GM12878 (cell line): ENCODE results near the gene MORC1. TPM values are rescaled to one million over a fixed set of nuclear protein-coding genes. Genes with fewer than 3 reads are reported as not detected.

ENCODE experiments used
- ATAC-seq: fragments of 200-7000 bp; cut with Tn5 transposase; 3 replicates; pipeline ENCODE4 v1.9.1; 2020; ENCODE audit warnings: mild to moderate bottlenecking, moderate library complexity
- BruUV-seq: library from RNA; stranded (reverse); fragments of 400-500 nt; replicated peaks from 2 replicates; lab custom pipeline; 2021; lab: Mats Ljungman, UMichigan
- CTCF ChIA-PET: fragments of 300-600 bp; sonication (Branson Sonifier 250); formaldehyde crosslinking; extraction: SDS; loops from one replicate; lab custom pipeline; 2021; ENCODE audit warnings: inconsistent platforms; lab: Yijun Ruan, JAX
- POLR2A ChIA-PET: fragments of 350-600 bp; formaldehyde crosslinking; extraction: SDS; loops from one replicate; lab custom pipeline; 2021; ENCODE audit warnings: inconsistent platforms; lab: Charles Lee
- RAD21 ChIA-PET: fragments of 300-600 bp; sonication (Branson Sonifier 250); formaldehyde crosslinking; loops from one replicate; lab custom pipeline; 2023; ENCODE audit warnings: antibody characterized with exemption; ENCODE audit not compliant: unreplicated experiment; lab: Charles Lee
- SMC1A ChIA-PET: fragments of 300-600 bp; sonication (Branson Sonifier 250); formaldehyde crosslinking; loops from one replicate; lab custom pipeline; 2023; ENCODE audit not compliant: unreplicated experiment, uncharacterized antibody; lab: Charles Lee
- DNase-seq: peaks from one replicate; pipeline ENCODE4 v3.0.0-alpha.2; 2011; ENCODE audit warnings: low read depth, low spot score
- FAIRE-seq: peaks from 3 replicates; lab custom pipeline; 2011; peaks lifted over from hg19 to GRCh38; lab: Jason Lieb, UNC
- H2AFZ ChIP-seq: 2 replicates; pipeline ENCODE4 v1.6.0; 2011; ENCODE audit warnings: low read depth, low read length, control low read depth; ENCODE audit not compliant: control insufficient read depth
- H3K27ac ChIP-seq: 2 replicates; pipeline ENCODE4 v1.5.1; 2011; ENCODE audit warnings: control low read depth; ENCODE audit not compliant: control insufficient read depth, insufficient read depth
- H3K27me3 ChIP-seq, 2 experiments: replicated peaks in 1 of 2; 2 replicates each; pipeline versions ENCODE4 v1.6.0 to v1.6.1; 2011; ENCODE audit warnings: low read length in 1 of 2; ENCODE audit not compliant: control insufficient read depth in 2 of 2, insufficient read depth in 2 of 2
- H3K36me3 ChIP-seq, 2 experiments: 2 replicates each; pipeline ENCODE4 v1.5.1; 2011; ENCODE audit warnings: low read length in 1 of 2; ENCODE audit not compliant: control insufficient read depth in 2 of 2, insufficient read depth in 2 of 2
- H3K4me1 ChIP-seq: 2 replicates; pipeline ENCODE4 v1.6.1; 2011; ENCODE audit warnings: mild to moderate bottlenecking, low read length, moderate library complexity, mixed read lengths; ENCODE audit not compliant: control insufficient read depth, insufficient read depth
- H3K4me2 ChIP-seq: 2 replicates; pipeline ENCODE4 v1.6.0; 2011; ENCODE audit warnings: control low read depth; ENCODE audit not compliant: control insufficient read depth, insufficient read depth
- H3K4me3 ChIP-seq: fragments of 200-600 bp; sonication (generic); 2 replicates; pipeline ENCODE4 v1.5.1; 2016
- H3K79me2 ChIP-seq: 2 replicates; pipeline ENCODE4 v1.6.0; 2011; ENCODE audit warnings: low read length; ENCODE audit not compliant: control insufficient read depth, insufficient read depth
- H3K9ac ChIP-seq: 2 replicates; pipeline ENCODE4 v1.8.0; 2011; ENCODE audit warnings: low read length, control low read depth, mixed read lengths; ENCODE audit not compliant: control insufficient read depth, insufficient read depth
- H3K9me3 ChIP-seq: replicated peaks from 3 replicates; pipeline ENCODE4 v1.5.1; 2011; ENCODE audit warnings: mild to moderate bottlenecking, low read length; ENCODE audit not compliant: control insufficient read depth, insufficient read depth
- H4K20me1 ChIP-seq: 2 replicates; pipeline ENCODE4 v1.6.0; 2011; ENCODE audit not compliant: control insufficient read depth, insufficient read depth
- CHD4 ChIP-seq: fragments of 200-600 bp; sonication (generic); IDR thresholded peaks from 2 replicates; pipeline ENCODE4 v1.6.1; 2016; ENCODE audit warnings: mild to moderate bottlenecking
- CREB1 ChIP-seq: IDR thresholded peaks from 2 replicates; pipeline ENCODE4 v1.6.1; 2012; ENCODE audit warnings: low read depth, mild to moderate bottlenecking, inconsistent platforms
- EP300 ChIP-seq, 2 experiments: fragments of 150-350 bp in 1 of 2; IDR thresholded peaks; 2 replicates each; pipeline ENCODE4 v1.6.1; 2011 to 2012; ENCODE audit warnings: low read depth in 2 of 2, low read length in 2 of 2, borderline replicate concordance in 1 of 2, improper control_type of control experiment in 1 of 2, inconsistent platforms in 1 of 2; ENCODE audit not compliant: control insufficient read depth in 1 of 2
- HCFC1 ChIP-seq: fragments of 150-350 bp; IDR thresholded peaks from 2 replicates; pipeline ENCODE4 v1.6.1; 2014; ENCODE audit warnings: low read length
- TCF7 ChIP-seq: IDR thresholded peaks from 2 replicates; pipeline ENCODE4 v1.6.1; 2014; ENCODE audit warnings: antibody characterized with exemption, borderline replicate concordance
- WGBS: methylation state at CpG from one replicate; pipeline ENCODE4 v1.1.6; 2016; ENCODE audit warnings: low lambda C conversion rate; ENCODE audit not compliant: insufficient replicate concordance, insufficient coverage; ENCODE audit errors: missing lambda C conversion rate; 5-methylcytosine and 5-hydroxymethylcytosine counted together
- in situ Hi-C: fragments of 300-500 bp; cut with MboI; formaldehyde crosslinking; loops from 9 replicates; pipeline ENCODE4 v1.14.3; 2018; ENCODE audit warnings: mixed read lengths
- intact Hi-C: fragments of 100-400 bp; cut with micrococcal nuclease; formaldehyde crosslinking; loops from one replicate; pipeline ENCODE4 v1.14.2; 2022; ENCODE audit not compliant: unreplicated experiment
- polyA plus RNA-seq, 11 experiments: library from polyadenylated mRNA; depleted of rRNA in 4 of 11; unstranded in 6 of 11; stranded (reverse) in 5 of 11; fragments of >200 nt; fragmentation: Nextera tagmentation in 4 of 11; fragmentation: Illumina TruSeq in 1 of 11; extraction: Ambion mirVana in 4 of 11; extraction: Trizol in 1 of 11; gene quantifications; 1 replicate in 1 of 11; 2 replicates in 10 of 11; pipeline versions ENCODE4 v1.2.1 to v1.2.3, GENCODE V29; 2011 to 2016; ENCODE audit warnings: inconsistent platforms in 2 of 11, missing spikeins in 2 of 11, low read depth in 1 of 11
- total RNA-seq, 4 experiments: library from RNA; depleted of rRNA in 3 of 4; stranded (reverse); fragments of >200 nt in 3 of 4; fragmentation: Illumina TruSeq in 1 of 4; extraction: Trizol in 1 of 4; gene quantifications; 2 replicates each; pipeline versions ENCODE4 v1.2.1 to v1.2.3, GENCODE V29; 2013 to 2021
- TF ChIP-seq, protein P1 (sequence below): IDR thresholded peaks from 2 replicates; pipeline ENCODE4 v1.6.1; 2011; ENCODE audit warnings: borderline replicate concordance, low read depth, mild to moderate bottlenecking, moderate library complexity, low read length; ENCODE audit not compliant: insufficient read depth, poor library complexity, severe bottlenecking
- TF ChIP-seq, protein P2 (sequence below): fragments of 450-650 bp; IDR thresholded peaks from 2 replicates; pipeline ENCODE4 v1.6.1; 2016; ENCODE audit warnings: mild to moderate bottlenecking
- TF ChIP-seq, protein P3 (sequence below): fragments of 450-650 bp; IDR thresholded peaks from 2 replicates; pipeline ENCODE4 v1.6.1; 2017; ENCODE audit warnings: mild to moderate bottlenecking
- TF ChIP-seq, protein P4 (sequence below): fragments of 450-650 bp; IDR thresholded peaks from 2 replicates; pipeline ENCODE4 v1.6.1; 2017; ENCODE audit warnings: mild to moderate bottlenecking, low read depth, inconsistent platforms; ENCODE audit not compliant: poor library complexity, severe bottlenecking
- TF ChIP-seq, protein P5 (sequence below): fragments of 450-650 bp; IDR thresholded peaks from 2 replicates; pipeline ENCODE4 v1.6.1; 2017; ENCODE audit warnings: mild to moderate bottlenecking, moderate library complexity

MORC1 gene
- total and polyA plus RNA-seq, 10 of the 15 experiments (the other 5 are each of a cell fraction or from before 2014, with no cell fraction given) = 0.18 TPM; not detected in 9

DNA sequence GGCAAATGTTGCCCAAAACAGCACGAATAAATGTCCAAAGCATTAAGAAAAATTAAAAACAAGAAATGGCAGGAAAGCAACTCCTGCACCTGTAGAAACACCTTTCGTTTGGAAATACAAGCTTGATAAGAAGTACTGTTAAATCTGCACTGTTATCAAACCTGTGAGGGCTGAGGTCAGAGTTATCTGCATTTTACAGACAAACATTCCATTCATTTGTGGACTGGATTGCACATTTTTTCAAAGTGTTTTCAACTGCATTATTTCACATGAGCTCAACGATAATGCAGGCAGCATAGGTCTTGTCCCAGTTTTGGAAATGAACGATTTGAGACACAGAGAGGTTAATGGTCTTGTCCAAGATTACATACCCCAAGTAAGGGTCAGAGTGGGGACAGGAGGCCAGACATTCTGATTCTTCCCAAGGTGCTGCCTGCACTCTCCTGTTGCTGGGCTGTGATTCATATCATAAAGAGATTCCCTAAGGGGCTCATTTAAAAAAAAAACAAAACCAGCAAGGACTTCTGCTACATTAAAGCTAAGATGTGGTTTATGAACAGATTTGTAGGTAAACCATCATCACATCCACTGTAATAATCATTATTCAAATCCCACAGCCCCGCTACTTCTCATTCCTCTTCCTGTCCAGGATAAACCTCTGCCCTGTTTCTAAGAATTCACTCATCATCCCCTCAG lies 177.2 kb downstream of the MORC1 start:
- H3K4me3 ChIP-seq = no peak overlapping the region
- H3K4me2 ChIP-seq = no peak overlapping the region
- ATAC-seq (no peak), DNase-seq (no peak), FAIRE-seq (no peak)
- no TSS peak for BruUV-seq
- H3K9ac ChIP-seq = no peak overlapping the region
- H3K36me3 ChIP-seq = no peaks in the 10 kb centered on the region
- no peaks in the 10 kb centered on the region for H3K9me3 ChIP-seq
- ChIA-PET POLR2A (no interaction called here), CTCF (interaction anchor here (0.8 kb wide), 1 partner anchor 9 kb away, joined by 3 read pairs; no protein-coding TSS in a partner anchor), SMC1A (no interaction called here), RAD21 (no interaction called here)
- H3K27ac ChIP-seq = no peak overlapping the region
- H2AFZ ChIP-seq = no peak overlapping the region
- WGBS = 7% methylated on average over 5 of the region's 5 CpGs
- H3K4me1 ChIP-seq = no peaks in the 10 kb centered on the region
- in situ Hi-C loops (no loop called here), intact Hi-C loops (no loop called here)
- no peaks in the 10 kb centered on the region for H4K20me1 ChIP-seq
- H3K27me3 ChIP-seq = no peaks in the 10 kb centered on the region; a peak in 1 of 4 replicates
- H3K79me2 ChIP-seq = no peaks in the 10 kb centered on the region
- TF ChIP-seq TCF7 (no peak), HCFC1 (no peak), EP300 (IDR thresholded peaks at IDR 0.05; ENCODE audit: borderline replicate concordance in 1 of 2, control insufficient read depth in 1 of 2, low read depth in 2 of 2, low read length in 2 of 2) (no peak), CHD4 (no peak), CREB1 (no peak)
- TF ChIP-seq, protein P1, sequence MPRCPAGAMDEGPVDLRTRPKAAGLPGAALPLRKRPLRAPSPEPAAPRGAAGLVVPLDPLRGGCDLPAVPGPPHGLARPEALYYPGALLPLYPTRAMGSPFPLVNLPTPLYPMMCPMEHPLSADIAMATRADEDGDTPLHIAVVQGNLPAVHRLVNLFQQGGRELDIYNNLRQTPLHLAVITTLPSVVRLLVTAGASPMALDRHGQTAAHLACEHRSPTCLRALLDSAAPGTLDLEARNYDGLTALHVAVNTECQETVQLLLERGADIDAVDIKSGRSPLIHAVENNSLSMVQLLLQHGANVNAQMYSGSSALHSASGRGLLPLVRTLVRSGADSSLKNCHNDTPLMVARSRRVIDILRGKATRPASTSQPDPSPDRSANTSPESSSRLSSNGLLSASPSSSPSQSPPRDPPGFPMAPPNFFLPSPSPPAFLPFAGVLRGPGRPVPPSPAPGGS = no peak
- TF ChIP-seq, protein P2, sequence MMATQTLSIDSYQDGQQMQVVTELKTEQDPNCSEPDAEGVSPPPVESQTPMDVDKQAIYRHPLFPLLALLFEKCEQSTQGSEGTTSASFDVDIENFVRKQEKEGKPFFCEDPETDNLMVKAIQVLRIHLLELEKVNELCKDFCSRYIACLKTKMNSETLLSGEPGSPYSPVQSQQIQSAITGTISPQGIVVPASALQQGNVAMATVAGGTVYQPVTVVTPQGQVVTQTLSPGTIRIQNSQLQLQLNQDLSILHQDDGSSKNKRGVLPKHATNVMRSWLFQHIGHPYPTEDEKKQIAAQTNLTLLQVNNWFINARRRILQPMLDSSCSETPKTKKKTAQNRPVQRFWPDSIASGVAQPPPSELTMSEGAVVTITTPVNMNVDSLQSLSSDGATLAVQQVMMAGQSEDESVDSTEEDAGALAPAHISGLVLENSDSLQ = no peak
- TF ChIP-seq, protein P3, sequence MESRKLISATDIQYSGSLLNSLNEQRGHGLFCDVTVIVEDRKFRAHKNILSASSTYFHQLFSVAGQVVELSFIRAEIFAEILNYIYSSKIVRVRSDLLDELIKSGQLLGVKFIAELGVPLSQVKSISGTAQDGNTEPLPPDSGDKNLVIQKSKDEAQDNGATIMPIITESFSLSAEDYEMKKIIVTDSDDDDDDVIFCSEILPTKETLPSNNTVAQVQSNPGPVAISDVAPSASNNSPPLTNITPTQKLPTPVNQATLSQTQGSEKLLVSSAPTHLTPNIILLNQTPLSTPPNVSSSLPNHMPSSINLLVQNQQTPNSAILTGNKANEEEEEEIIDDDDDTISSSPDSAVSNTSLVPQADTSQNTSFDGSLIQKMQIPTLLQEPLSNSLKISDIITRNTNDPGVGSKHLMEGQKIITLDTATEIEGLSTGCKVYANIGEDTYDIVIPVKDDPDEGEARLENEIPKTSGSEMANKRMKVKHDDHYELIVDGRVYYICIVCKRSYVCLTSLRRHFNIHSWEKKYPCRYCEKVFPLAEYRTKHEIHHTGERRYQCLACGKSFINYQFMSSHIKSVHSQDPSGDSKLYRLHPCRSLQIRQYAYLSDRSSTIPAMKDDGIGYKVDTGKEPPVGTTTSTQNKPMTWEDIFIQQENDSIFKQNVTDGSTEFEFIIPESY = no peak
- TF ChIP-seq, protein P4, sequence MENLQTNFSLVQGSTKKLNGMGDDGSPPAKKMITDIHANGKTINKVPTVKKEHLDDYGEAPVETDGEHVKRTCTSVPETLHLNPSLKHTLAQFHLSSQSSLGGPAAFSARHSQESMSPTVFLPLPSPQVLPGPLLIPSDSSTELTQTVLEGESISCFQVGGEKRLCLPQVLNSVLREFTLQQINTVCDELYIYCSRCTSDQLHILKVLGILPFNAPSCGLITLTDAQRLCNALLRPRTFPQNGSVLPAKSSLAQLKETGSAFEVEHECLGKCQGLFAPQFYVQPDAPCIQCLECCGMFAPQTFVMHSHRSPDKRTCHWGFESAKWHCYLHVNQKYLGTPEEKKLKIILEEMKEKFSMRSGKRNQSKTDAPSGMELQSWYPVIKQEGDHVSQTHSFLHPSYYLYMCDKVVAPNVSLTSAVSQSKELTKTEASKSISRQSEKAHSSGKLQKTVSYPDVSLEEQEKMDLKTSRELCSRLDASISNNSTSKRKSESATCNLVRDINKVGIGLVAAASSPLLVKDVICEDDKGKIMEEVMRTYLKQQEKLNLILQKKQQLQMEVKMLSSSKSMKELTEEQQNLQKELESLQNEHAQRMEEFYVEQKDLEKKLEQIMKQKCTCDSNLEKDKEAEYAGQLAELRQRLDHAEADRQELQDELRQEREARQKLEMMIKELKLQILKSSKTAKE = no peak
- TF ChIP-seq, protein P5, sequence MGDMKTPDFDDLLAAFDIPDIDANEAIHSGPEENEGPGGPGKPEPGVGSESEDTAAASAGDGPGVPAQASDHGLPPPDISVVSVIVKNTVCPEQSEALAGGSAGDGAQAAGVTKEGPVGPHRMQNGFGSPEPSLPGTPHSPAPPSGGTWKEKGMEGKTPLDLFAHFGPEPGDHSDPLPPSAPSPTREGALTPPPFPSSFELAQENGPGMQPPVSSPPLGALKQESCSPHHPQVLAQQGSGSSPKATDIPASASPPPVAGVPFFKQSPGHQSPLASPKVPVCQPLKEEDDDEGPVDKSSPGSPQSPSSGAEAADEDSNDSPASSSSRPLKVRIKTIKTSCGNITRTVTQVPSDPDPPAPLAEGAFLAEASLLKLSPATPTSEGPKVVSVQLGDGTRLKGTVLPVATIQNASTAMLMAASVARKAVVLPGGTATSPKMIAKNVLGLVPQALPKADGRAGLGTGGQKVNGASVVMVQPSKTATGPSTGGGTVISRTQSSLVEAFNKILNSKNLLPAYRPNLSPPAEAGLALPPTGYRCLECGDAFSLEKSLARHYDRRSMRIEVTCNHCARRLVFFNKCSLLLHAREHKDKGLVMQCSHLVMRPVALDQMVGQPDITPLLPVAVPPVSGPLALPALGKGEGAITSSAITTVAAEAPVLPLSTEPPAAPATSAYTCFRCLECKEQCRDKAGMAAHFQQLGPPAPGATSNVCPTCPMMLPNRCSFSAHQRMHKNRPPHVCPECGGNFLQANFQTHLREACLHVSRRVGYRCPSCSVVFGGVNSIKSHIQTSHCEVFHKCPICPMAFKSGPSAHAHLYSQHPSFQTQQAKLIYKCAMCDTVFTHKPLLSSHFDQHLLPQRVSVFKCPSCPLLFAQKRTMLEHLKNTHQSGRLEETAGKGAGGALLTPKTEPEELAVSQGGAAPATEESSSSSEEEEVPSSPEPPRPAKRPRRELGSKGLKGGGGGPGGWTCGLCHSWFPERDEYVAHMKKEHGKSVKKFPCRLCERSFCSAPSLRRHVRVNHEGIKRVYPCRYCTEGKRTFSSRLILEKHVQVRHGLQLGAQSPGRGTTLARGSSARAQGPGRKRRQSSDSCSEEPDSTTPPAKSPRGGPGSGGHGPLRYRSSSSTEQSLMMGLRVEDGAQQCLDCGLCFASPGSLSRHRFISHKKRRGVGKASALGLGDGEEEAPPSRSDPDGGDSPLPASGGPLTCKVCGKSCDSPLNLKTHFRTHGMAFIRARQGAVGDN = no peak
